Measurements from ENCODE around the gene SCFD2. TPM values are rescaled to one million over a fixed set of nuclear protein-coding genes. Genes with fewer than 3 reads are reported as not detected.

SCFD2 gene
- total and polyA plus RNA-seq, 7 donors = 3.7 to 16.6 (median 10.7) TPM

- H3K9me3 ChIP-seq = no peaks in the 10 kb centered on the region
- TF ChIP-seq EP300 (IDR thresholded peaks at IDR 0.05) = no peak
- TF ChIP-seq POLR2AphosphoS5 (IDR thresholded peaks at IDR 0.05) = no peak
- no peak for TF ChIP-seq POLR2A (IDR thresholded peaks at IDR 0.05)
- TF ChIP-seq CTCF (IDR thresholded peaks at IDR 0.05) = no peak
- H3K27ac ChIP-seq = no peak overlapping the region
- no peak for DNase-seq
- peaks cover 0 to 4% (median 0%) of the 10 kb centered on the region in 4 donors for H3K4me1 ChIP-seq
- H3K27me3 ChIP-seq = no peaks in the 10 kb centered on the region
- 95 to 100% methylated on average over 1 of the region's 1 CpG for WGBS, 2 donors
- intact Hi-C loops (cut with DNase I) = loop anchor here (10.0 kb wide), 1 partner anchor 705 kb away; no protein-coding TSS in a partner anchor
- H3K36me3 ChIP-seq = no peaks in the 10 kb centered on the region
- no peak overlapping the region for H3K4me3 ChIP-seq
These were observed 166.5 kb downstream of the SCFD2 start for GRCh38 chr4:53199356-53199755.

GRCh38 chr4:53197772-53198142, 168.1 kb downstream of the SCFD2 start:
- no peak overlapping the region for H3K4me3 ChIP-seq
- H3K36me3 ChIP-seq = no peaks in the 10 kb centered on the region
- peak overlapping the region in 1 of 4 donors; percentile 3 for H3K27ac ChIP-seq
- H3K4me1 ChIP-seq = peaks cover 0 to 4% (median 0%) of the 10 kb centered on the region in 4 donors
- TF ChIP-seq POLR2A (IDR thresholded peaks at IDR 0.05) (no peak), POLR2AphosphoS5 (IDR thresholded peaks at IDR 0.05) (no peak), CTCF (IDR thresholded peaks at IDR 0.05) (no peak), EP300 (IDR thresholded peaks at IDR 0.05) (no peak)
- no peak for DNase-seq
- no peaks in the 10 kb centered on the region for H3K9me3 ChIP-seq
- H3K27me3 ChIP-seq = no peaks in the 10 kb centered on the region
- intact Hi-C loops (cut with DNase I) = loop anchor here (2.0 to 10.0 kb wide), 2 partner anchors 707 to 1035 kb away; no protein-coding TSS in a partner anchor
- 85 to 87% methylated on average over 1 of the region's 1 CpG for WGBS, 2 donors

GRCh38 chr4:53196882-53197771, 168.7 kb downstream of the SCFD2 start:
- no peaks in the 10 kb centered on the region for H3K27me3 ChIP-seq
- H3K4me3 ChIP-seq = no peak overlapping the region
- peak; percentile 22 to 61 (median 52) for TF ChIP-seq CTCF (IDR thresholded peaks at IDR 0.05)
- no peak for TF ChIP-seq POLR2A (IDR thresholded peaks at IDR 0.05)
- 61 to 73% methylated on average over 4 of the region's 4 CpGs for WGBS, 2 donors
- H3K9me3 ChIP-seq = no peaks in the 10 kb centered on the region
- H3K27ac ChIP-seq = peak overlapping the region in 1 of 4 donors; percentile 11
- intact Hi-C loops (cut with DNase I) = loop anchor here (2.0 to 10.0 kb wide), 2 partner anchors 708 to 1036 kb away; no protein-coding TSS in a partner anchor
- H3K36me3 ChIP-seq = no peaks in the 10 kb centered on the region
- H3K4me1 ChIP-seq = peaks cover 0 to 4% (median 0%) of the 10 kb centered on the region in 4 donors
- no peak for DNase-seq

- DNase-seq = no peak
- 57 to 78% methylated on average over 7 of the region's 7 CpGs for WGBS, 2 donors
- Histone ChIP-seq H3K4me1 (peaks cover 0 to 4% (median 0%) of the 10 kb centered on the region in 4 donors), H3K36me3 (no peaks in the 10 kb centered on the region), H3K4me3 (no peak overlapping the region), H3K9me3 (no peaks in the 10 kb centered on the region), H3K27ac (peak overlapping the region in 1 of 4 donors; percentile 11), H3K27me3 (no peaks in the 10 kb centered on the region)
- TF ChIP-seq CTCF (IDR thresholded peaks at IDR 0.05) = no peak
- no peak for TF ChIP-seq POLR2AphosphoS5 (IDR thresholded peaks at IDR 0.05)
- TF ChIP-seq POLR2A (IDR thresholded peaks at IDR 0.05) = no peak
- TF ChIP-seq EP300 (IDR thresholded peaks at IDR 0.05) = no peak
- intact Hi-C loops (cut with DNase I) = loop anchor here (2.0 to 10.0 kb wide), 2 partner anchors 709 to 1037 kb away; no protein-coding TSS in a partner anchor
These were observed 169.8 kb downstream of the SCFD2 start for GRCh38 chr4:53195815-53196661.

Data from sigmoid colon (tissue), 7 donors.